Endothelial cell of umbilical vein (primary cell): ENCODE results near the gene AUTS2.

Experiments
- EZH2 ChIP-seq: IDR thresholded peaks from 2 replicates; pipeline ENCODE4 v1.6.1; 2012; ENCODE audit warnings: borderline replicate concordance, low read depth, mild to moderate bottlenecking, moderate library complexity, low read length, inconsistent platforms; ENCODE audit not compliant: severe bottlenecking
- FOS ChIP-seq: IDR thresholded peaks from 2 replicates; pipeline ENCODE4 v1.6.1; 2011; ENCODE audit warnings: mild to moderate bottlenecking, low read length, moderate library complexity, borderline replicate concordance; ENCODE audit not compliant: insufficient read depth
- GATA2 ChIP-seq: IDR thresholded peaks from 2 replicates; pipeline ENCODE4 v1.7.0; 2011; ENCODE audit warnings: low read depth, mild to moderate bottlenecking, moderate library complexity, mixed read lengths, low read length; ENCODE audit not compliant: insufficient read length, insufficient read depth
- JUN ChIP-seq: IDR thresholded peaks from 2 replicates; pipeline ENCODE4 v1.6.1; 2011; ENCODE audit warnings: borderline replicate concordance, low read depth; ENCODE audit not compliant: insufficient read length, insufficient read depth
- MAX ChIP-seq: IDR thresholded peaks from 2 replicates; pipeline ENCODE4 v1.6.1; 2011; ENCODE audit not compliant: insufficient read depth, insufficient read length
- MYC ChIP-seq: IDR thresholded peaks from one replicate; pipeline ENCODE4 v1.6.1; 2011; ENCODE audit warnings: mild to moderate bottlenecking, low read depth, low read length
- POLR2A ChIP-seq: IDR thresholded peaks from 2 replicates; pipeline ENCODE4 v1.6.1; 2012; ENCODE audit warnings: low read depth, mild to moderate bottlenecking, control low read depth, low read length
- POLR2AphosphoS5 ChIP-seq: IDR thresholded peaks from 2 replicates; pipeline ENCODE4 v1.6.1; 2012; ENCODE audit warnings: low read depth, mild to moderate bottlenecking, control low read depth, low read length, moderate library complexity; ENCODE audit not compliant: insufficient read depth
- TF ChIP-seq, protein P1 (sequence below), 2 donors: IDR thresholded peaks; 1 replicate in 1 of 2; 2 replicates in 1 of 2; pipeline ENCODE4 v1.5.1; 2011; ENCODE audit warnings: low read length in 2 of 2, mild to moderate bottlenecking in 2 of 2, moderate library complexity in 2 of 2, control low read depth in 1 of 2, inconsistent platforms in 1 of 2, low read depth in 1 of 2; ENCODE audit not compliant: insufficient read depth in 1 of 2; ENCODE audit errors: extremely low read depth in 1 of 2

- TF ChIP-seq, protein P1, sequence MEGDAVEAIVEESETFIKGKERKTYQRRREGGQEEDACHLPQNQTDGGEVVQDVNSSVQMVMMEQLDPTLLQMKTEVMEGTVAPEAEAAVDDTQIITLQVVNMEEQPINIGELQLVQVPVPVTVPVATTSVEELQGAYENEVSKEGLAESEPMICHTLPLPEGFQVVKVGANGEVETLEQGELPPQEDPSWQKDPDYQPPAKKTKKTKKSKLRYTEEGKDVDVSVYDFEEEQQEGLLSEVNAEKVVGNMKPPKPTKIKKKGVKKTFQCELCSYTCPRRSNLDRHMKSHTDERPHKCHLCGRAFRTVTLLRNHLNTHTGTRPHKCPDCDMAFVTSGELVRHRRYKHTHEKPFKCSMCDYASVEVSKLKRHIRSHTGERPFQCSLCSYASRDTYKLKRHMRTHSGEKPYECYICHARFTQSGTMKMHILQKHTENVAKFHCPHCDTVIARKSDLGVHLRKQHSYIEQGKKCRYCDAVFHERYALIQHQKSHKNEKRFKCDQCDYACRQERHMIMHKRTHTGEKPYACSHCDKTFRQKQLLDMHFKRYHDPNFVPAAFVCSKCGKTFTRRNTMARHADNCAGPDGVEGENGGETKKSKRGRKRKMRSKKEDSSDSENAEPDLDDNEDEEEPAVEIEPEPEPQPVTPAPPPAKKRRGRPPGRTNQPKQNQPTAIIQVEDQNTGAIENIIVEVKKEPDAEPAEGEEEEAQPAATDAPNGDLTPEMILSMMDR (IDR thresholded peaks at IDR 0.05; ENCODE audit: extremely low read depth in 1 of 2, insufficient read depth in 1 of 2, low read depth in 1 of 2, low read length in 2 of 2): no peak
- TF ChIP-seq POLR2AphosphoS5 (no peak), POLR2A (no peak), JUN (no peak), EZH2 (no peak), MYC (no peak), GATA2 (no peak), MAX (no peak), FOS (no peak)
Measured at GRCh38 chr7:70703785-70704184, 1105.5 kb downstream of the AUTS2 start.
